ENCODE measurements around the gene CD151. TPM values are rescaled to one million over a fixed set of nuclear protein-coding genes. Genes with fewer than 3 reads are reported as not detected.

Gene CD151
- total RNA-seq, 1 donor, result 311 TPM

GRCh38 chr11:793556-793955, 39.2 kb upstream of the CD151 start:
- TF ChIP-seq CTCF (IDR thresholded peaks at IDR 0.05; ENCODE audit: insufficient read depth, low read length), result no peak
- DNase-seq (ENCODE audit: low read depth), result no peak

GRCh38 chr11:794013-794765, 38.6 kb upstream of the CD151 start:
- DNase-seq (ENCODE audit: low read depth), result no peak
- H3K4me3 ChIP-seq (ENCODE audit: low read depth, low read length), result no peak overlapping the region
- no peak for TF ChIP-seq CTCF (IDR thresholded peaks at IDR 0.05; ENCODE audit: insufficient read depth, low read length)

More at GRCh38 chr11:793556-793955, 39.2 kb upstream of the CD151 start:
- H3K4me3 ChIP-seq (ENCODE audit: low read depth, low read length), result no peak overlapping the region

GRCh38 chr11:794766-795633, 37.8 kb upstream of the CD151 start:
- DNase-seq (ENCODE audit: low read depth), result no peak
- H3K4me3 ChIP-seq (ENCODE audit: low read depth, low read length), result peak overlapping the region; percentile 77
- no peak for TF ChIP-seq CTCF (IDR thresholded peaks at IDR 0.05; ENCODE audit: insufficient read depth, low read length)

GRCh38 chr11:795634-796564, 36.9 kb upstream of the CD151 start:
- H3K4me3 ChIP-seq (ENCODE audit: low read depth, low read length), result peak overlapping the region; percentile 77
- peak; percentile 70 for DNase-seq (ENCODE audit: low read depth)
- TF ChIP-seq CTCF (IDR thresholded peaks at IDR 0.05; ENCODE audit: insufficient read depth, low read length), result no peak

GRCh38 chr11:796565-797295, 36.0 kb upstream of the CD151 start:
- no peak for DNase-seq (ENCODE audit: low read depth)
- no peak for TF ChIP-seq CTCF (IDR thresholded peaks at IDR 0.05; ENCODE audit: insufficient read depth, low read length)
- H3K4me3 ChIP-seq (ENCODE audit: low read depth, low read length), result peak overlapping the region; percentile 77
